Glutamatergic neuron (in vitro differentiated cells): Measurements from ENCODE around the gene EIF4H. TPM values are rescaled to one million over a fixed set of nuclear protein-coding genes. Genes with fewer than 3 reads are reported as not detected.

ENCODE experiments used
- DNase-seq: peaks from one replicate; pipeline ENCODE4 v3.0.0; 2022
- H3K27ac Mint-ChIP-seq: one replicate; pipeline ENCODE4 v1.8.0; 2020; ENCODE audit warnings: mild to moderate bottlenecking, mixed read lengths, inconsistent platforms; ENCODE audit not compliant: unreplicated experiment
- H3K27me3 Mint-ChIP-seq: one replicate; pipeline ENCODE4 v1.8.0; 2020; ENCODE audit warnings: mild to moderate bottlenecking, moderate library complexity, mixed read lengths, inconsistent platforms; ENCODE audit not compliant: unreplicated experiment
- H3K36me3 Mint-ChIP-seq: one replicate; pipeline ENCODE4 v1.8.0; 2020; ENCODE audit warnings: mild to moderate bottlenecking, mixed read lengths, inconsistent platforms; ENCODE audit not compliant: unreplicated experiment
- H3K4me1 Mint-ChIP-seq: one replicate; pipeline ENCODE4 v1.8.0; 2020; ENCODE audit warnings: mild to moderate bottlenecking, low read depth, mixed read lengths, inconsistent platforms; ENCODE audit not compliant: unreplicated experiment
- H3K4me3 Mint-ChIP-seq: one replicate; pipeline ENCODE4 v1.8.0; 2020; ENCODE audit warnings: mild to moderate bottlenecking, mixed read lengths, inconsistent platforms; ENCODE audit not compliant: unreplicated experiment
- H3K9me3 Mint-ChIP-seq: one replicate; pipeline ENCODE4 v1.8.0; 2020; ENCODE audit warnings: mild to moderate bottlenecking, moderate library complexity, mixed read lengths, inconsistent platforms; ENCODE audit not compliant: unreplicated experiment
- CTCF ChIP-seq: fragments of 200-600 bp; sonication (generic); IDR thresholded peaks from one replicate; pipeline ENCODE4 v1.5.0; 2021; ENCODE audit not compliant: partially characterized antibody, unreplicated experiment
- total RNA-seq: library from RNA; stranded (reverse); fragmentation: NEBNext Ultra II Directional; extraction: Animal tissue kit (Norgen Biotek cat#: 25700); gene quantifications from one replicate; pipeline ENCODE4 v1.2.1, GENCODE V29; 2021; ENCODE audit not compliant: unreplicated experiment

EIF4H gene
- total RNA-seq, 1 donor from 2014 or later, result 234 TPM

- Mint-ChIP-seq H3K27ac (no peak overlapping the region), H3K4me1 (no peaks in the 10 kb centered on the region), H3K27me3 (no peaks in the 10 kb centered on the region), H3K36me3 (no peaks in the 10 kb centered on the region), H3K9me3 (no peaks in the 10 kb centered on the region), H3K4me3 (no peak overlapping the region)
- TF ChIP-seq CTCF, result no peak
- no peak for DNase-seq
Observed at GRCh38 chr7:74225400-74225799, 51.2 kb downstream of the EIF4H start.

- TF ChIP-seq CTCF, result no peak
- no peaks in the 10 kb centered on the region for H3K4me1 Mint-ChIP-seq
- DNase-seq, result no peak
- H3K27ac Mint-ChIP-seq, result no peak overlapping the region
- no peak overlapping the region for H3K4me3 Mint-ChIP-seq
- no peaks in the 10 kb centered on the region for H3K36me3 Mint-ChIP-seq
- no peaks in the 10 kb centered on the region for H3K9me3 Mint-ChIP-seq
- H3K27me3 Mint-ChIP-seq, result no peaks in the 10 kb centered on the region
Observed at GRCh38 chr7:74226633-74227032, 52.5 kb downstream of the EIF4H start.

- no peak overlapping the region for H3K4me3 Mint-ChIP-seq
- no peaks in the 10 kb centered on the region for H3K27me3 Mint-ChIP-seq
- H3K9me3 Mint-ChIP-seq, result no peaks in the 10 kb centered on the region
- H3K36me3 Mint-ChIP-seq, result no peaks in the 10 kb centered on the region
- DNase-seq, result no peak
- H3K27ac Mint-ChIP-seq, result no peak overlapping the region
- H3K4me1 Mint-ChIP-seq, result no peaks in the 10 kb centered on the region
- no peak for TF ChIP-seq CTCF
Observed at GRCh38 chr7:74228951-74229900, 55.1 kb downstream of the EIF4H start.

GRCh38 chr7:74230446-74231231 lies 56.5 kb downstream of the EIF4H start:
- Mint-ChIP-seq H3K4me3 (no peak overlapping the region), H3K4me1 (no peaks in the 10 kb centered on the region), H3K27ac (no peak overlapping the region), H3K9me3 (no peaks in the 10 kb centered on the region), H3K36me3 (no peaks in the 10 kb centered on the region), H3K27me3 (no peaks in the 10 kb centered on the region)
- no peak for DNase-seq
- TF ChIP-seq CTCF, result no peak
